Measurements from ENCODE around the gene EFNA4. TPM values are rescaled to one million over a fixed set of nuclear protein-coding genes. Genes with fewer than 3 reads are reported as not detected.

The EFNA4 gene
- total RNA-seq, 1 experiment from 2014 or later = 11.8 TPM

DNA sequence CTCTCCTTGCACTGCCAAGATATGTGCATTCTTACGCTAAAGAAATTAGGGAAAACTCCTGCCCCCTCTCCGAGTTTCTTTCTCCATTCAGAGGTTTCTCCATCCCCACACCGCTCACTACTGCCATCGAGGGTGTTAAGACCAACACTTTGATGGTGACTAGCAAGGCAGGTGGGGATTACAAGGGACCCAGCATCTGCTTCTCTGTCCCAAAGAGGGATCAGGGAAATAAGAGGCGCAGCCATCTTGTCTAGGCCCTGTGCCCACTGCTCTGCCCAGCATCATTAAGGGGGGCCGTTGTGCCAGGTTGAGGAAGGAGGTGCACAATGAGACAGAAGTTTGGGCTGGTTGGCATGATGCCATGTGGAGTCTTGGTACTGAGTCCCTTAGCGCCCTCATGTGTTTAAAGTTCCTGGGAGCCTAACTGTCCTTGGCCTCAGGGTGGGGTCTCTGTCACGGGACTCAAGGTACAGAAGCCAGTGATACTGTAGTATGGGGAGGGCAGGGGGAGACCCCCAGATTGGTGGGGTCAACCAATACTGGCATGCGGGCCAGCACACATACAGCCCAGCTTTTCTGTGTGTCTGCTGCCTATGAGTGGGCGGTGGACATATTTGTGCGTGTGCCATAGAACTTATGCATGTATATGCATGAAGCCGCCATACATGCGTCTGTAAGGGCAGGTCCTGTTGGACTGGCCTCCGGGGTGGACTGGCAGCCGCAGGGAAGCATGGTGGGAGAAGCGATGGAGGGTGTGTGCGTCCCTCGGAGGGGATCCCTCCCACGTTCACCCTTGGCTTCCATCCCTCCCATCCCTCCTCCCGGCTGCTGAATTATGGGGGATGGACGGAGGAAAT is 20.6 kb downstream of the EFNA4 start:
- no peak overlapping the region for H3K23ac ChIP-seq (ENCODE audit: insufficient read length, low read depth, low read length)
- no peak for DNase-seq
- H3K4ac ChIP-seq (ENCODE audit: low read depth, low read length) = no peak overlapping the region
- Mint-ChIP-seq H3K4me3 (peak overlapping the region; percentile 94 to 96), H3K9me3 (peaks cover 0 to 6% of the 10 kb centered on the region in 2 experiments; a peak in 3 of 5 replicates), H3K27me3 (ENCODE audit: low read depth) (peaks cover 62% of the 10 kb centered on the region), H3K36me3 (ENCODE audit: insufficient read depth in 1 of 3, low read depth in 3 of 3) (0 out of 7 replicates have a peak, but pooled peaks cover 0 to 4% (median 0%) of the 10 kb centered on the region in 3 experiments), H3K4me1 (peaks cover 28 to 48% of the 10 kb centered on the region in 2 experiments), H3K27ac (no peak overlapping the region)
- no peak overlapping the region for H3K14ac ChIP-seq (ENCODE audit: insufficient read depth, low read length)
- H3K56ac ChIP-seq (ENCODE audit: insufficient read length, low read depth, low read length) = no peak overlapping the region
- H2BK120ac ChIP-seq (ENCODE audit: low read depth, low read length, poor library complexity, severe bottlenecking) = no peak overlapping the region
- no peak overlapping the region for H3K18ac ChIP-seq (ENCODE audit: insufficient read length, low read depth, low read length)
- H2BK15ac ChIP-seq (ENCODE audit: low read depth, low read length) = no peak overlapping the region
- H3K9ac ChIP-seq (ENCODE audit: extremely low read depth, insufficient read length, low read length) = no peak overlapping the region
- H2BK20ac ChIP-seq (ENCODE audit: low read depth, low read length, poor library complexity, severe bottlenecking) = no peak overlapping the region
- H4K20me1 ChIP-seq (ENCODE audit: control insufficient read depth, insufficient read depth, insufficient read length) = no peaks in the 10 kb centered on the region
- H4K91ac ChIP-seq (ENCODE audit: insufficient read length, low read depth, low read length) = no peak overlapping the region
- no peak overlapping the region for H3K27ac ChIP-seq (ENCODE audit: insufficient read length, low read depth, low read length)
- H2AK5ac ChIP-seq (ENCODE audit: insufficient read length, low read length) = no peak overlapping the region
- peak overlapping the region; percentile 5 for H3K4me2 ChIP-seq (ENCODE audit: insufficient read depth, insufficient read length, low read length)
- H3K23me2 ChIP-seq (ENCODE audit: insufficient read length, low read depth, low read length, poor library complexity, severe bottlenecking) = peaks cover 29% of the 10 kb centered on the region
- no peaks in the 10 kb centered on the region for H3K9me3 ChIP-seq (ENCODE audit: control insufficient read depth, low read depth, low read length)
- no peak overlapping the region for H2AFZ ChIP-seq (ENCODE audit: low read length)
- no peaks in the 10 kb centered on the region for H3K4me1 ChIP-seq (ENCODE audit: insufficient read depth, low read length)
- H3K79me1 ChIP-seq (ENCODE audit: insufficient read depth, low read depth, low read length, poor library complexity, severe bottlenecking) = no peaks in the 10 kb centered on the region
- H4K5ac ChIP-seq (ENCODE audit: insufficient read length, low read depth, low read length) = no peak overlapping the region
- no CpG with 5 or more reads among the region's 21 CpGs for whole genome bisulfite sequencing (ENCODE audit: extremely low coverage, insufficient read length, low lambda C conversion rate)
- H3K27me3 ChIP-seq (ENCODE audit: insufficient read depth, low read length) = peaks cover 44% of the 10 kb centered on the region
- no peak overlapping the region for H4K8ac ChIP-seq (replicated peaks; ENCODE audit: insufficient read length, low read depth, low read length)
- no peak overlapping the region for H2BK5ac ChIP-seq (ENCODE audit: insufficient read length, low read length)
- H3T11ph ChIP-seq (ENCODE audit: low read length) = no peak overlapping the region
- TF ChIP-seq, protein P1, sequence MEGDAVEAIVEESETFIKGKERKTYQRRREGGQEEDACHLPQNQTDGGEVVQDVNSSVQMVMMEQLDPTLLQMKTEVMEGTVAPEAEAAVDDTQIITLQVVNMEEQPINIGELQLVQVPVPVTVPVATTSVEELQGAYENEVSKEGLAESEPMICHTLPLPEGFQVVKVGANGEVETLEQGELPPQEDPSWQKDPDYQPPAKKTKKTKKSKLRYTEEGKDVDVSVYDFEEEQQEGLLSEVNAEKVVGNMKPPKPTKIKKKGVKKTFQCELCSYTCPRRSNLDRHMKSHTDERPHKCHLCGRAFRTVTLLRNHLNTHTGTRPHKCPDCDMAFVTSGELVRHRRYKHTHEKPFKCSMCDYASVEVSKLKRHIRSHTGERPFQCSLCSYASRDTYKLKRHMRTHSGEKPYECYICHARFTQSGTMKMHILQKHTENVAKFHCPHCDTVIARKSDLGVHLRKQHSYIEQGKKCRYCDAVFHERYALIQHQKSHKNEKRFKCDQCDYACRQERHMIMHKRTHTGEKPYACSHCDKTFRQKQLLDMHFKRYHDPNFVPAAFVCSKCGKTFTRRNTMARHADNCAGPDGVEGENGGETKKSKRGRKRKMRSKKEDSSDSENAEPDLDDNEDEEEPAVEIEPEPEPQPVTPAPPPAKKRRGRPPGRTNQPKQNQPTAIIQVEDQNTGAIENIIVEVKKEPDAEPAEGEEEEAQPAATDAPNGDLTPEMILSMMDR (conservative IDR thresholded peaks at IDR 0.05) = no peak
- H2BK12ac ChIP-seq (ENCODE audit: insufficient read length, low read depth, low read length) = no peak overlapping the region
- no peaks in the 10 kb centered on the region for H3K79me2 ChIP-seq (ENCODE audit: insufficient read depth, low read length)

Data from H9 (cell line).